GM19372 (cell line): Measurements from ENCODE around the gene HACD2.

Experiments
- ATAC-seq: cut with Tn5 transposase; IDR thresholded peaks from one replicate; pipeline ENCODE4 v1.9.1; 2021; ENCODE audit warnings: mild to moderate bottlenecking, low read depth, moderate library complexity; ENCODE audit not compliant: unreplicated experiment

Gene HACD2

GRCh38 chr3:123576122-123576521 is 8.7 kb downstream of the HACD2 start:
- ATAC-seq = no peak

GRCh38 chr3:123571973-123572365 is 12.9 kb downstream of the HACD2 start:
- ATAC-seq = no peak

- no peak for ATAC-seq
Measured at GRCh38 chr3:123571264-123571972, 13.4 kb downstream of the HACD2 start.

- no peak for ATAC-seq
Measured at GRCh38 chr3:123568875-123569274, 16.0 kb downstream of the HACD2 start.

- ATAC-seq = no peak
Measured at GRCh38 chr3:123568034-123568433, 16.8 kb downstream of the HACD2 start.

GRCh38 chr3:123564056-123564455 is 20.8 kb downstream of the HACD2 start:
- no peak for ATAC-seq

GRCh38 chr3:123562547-123562946 is 22.3 kb downstream of the HACD2 start:
- no peak for ATAC-seq

- ATAC-seq = no peak
Measured at GRCh38 chr3:123561188-123561587, 23.7 kb downstream of the HACD2 start.

- ATAC-seq = no peak
Measured at GRCh38 chr3:123559040-123559861, 25.6 kb downstream of the HACD2 start.

- no peak for ATAC-seq
Measured at GRCh38 chr3:123553536-123553935, 31.3 kb downstream of the HACD2 start.

- ATAC-seq = no peak
Measured at GRCh38 chr3:123552768-123553167, 32.1 kb downstream of the HACD2 start.

GRCh38 chr3:123552095-123552714 is 32.6 kb downstream of the HACD2 start:
- ATAC-seq = no peak

GRCh38 chr3:123547881-123548519 is 36.9 kb downstream of the HACD2 start:
- no peak for ATAC-seq

GRCh38 chr3:123546133-123546755 is 38.6 kb downstream of the HACD2 start:
- ATAC-seq = no peak

GRCh38 chr3:123543950-123544349 is 40.9 kb downstream of the HACD2 start:
- ATAC-seq = no peak

GRCh38 chr3:123540285-123540684 is 44.6 kb downstream of the HACD2 start:
- no peak for ATAC-seq

- ATAC-seq = no peak
Measured at GRCh38 chr3:123536153-123536895, 48.5 kb downstream of the HACD2 start.

- no peak for ATAC-seq
Measured at GRCh38 chr3:123535580-123535979, 49.3 kb downstream of the HACD2 start.

GRCh38 chr3:123534264-123534663 is 50.6 kb downstream of the HACD2 start:
- ATAC-seq = no peak
